OCI-LY1 (cell line): ENCODE measurements around the gene DDX49.

Source experiments
- H2AFZ ChIP-seq: fragments of 200-600 bp; sonication (generic), shearing (Covaris generic); 2 replicates; pipeline ENCODE4 v1.6.0; 2014; ENCODE audit warnings: antibody characterized with exemption, mild to moderate bottlenecking, low read length
- H3F3A ChIP-seq: fragments of 200-600 bp; sonication (generic), shearing (Covaris generic); 2 replicates; pipeline ENCODE4 v1.6.0; 2014; ENCODE audit warnings: mild to moderate bottlenecking, antibody characterized with exemption, low read length, moderate library complexity; ENCODE audit not compliant: insufficient read depth
- H3K27ac ChIP-seq: fragments of 200-600 bp; sonication (generic); 2 replicates; pipeline ENCODE4 v1.5.1; 2014; ENCODE audit warnings: low read length, mixed run types, mild to moderate bottlenecking, low read depth; ENCODE audit not compliant: poor library complexity, severe bottlenecking
- H3K27me3 ChIP-seq: fragments of 200-600 bp; sonication (generic); 2 replicates; pipeline ENCODE4 v1.6.0; 2014; ENCODE audit warnings: antibody characterized with exemption, mild to moderate bottlenecking, low read length, moderate library complexity; ENCODE audit not compliant: insufficient read depth
- H3K36me3 ChIP-seq: fragments of 200-600 bp; sonication (generic); 2 replicates; pipeline ENCODE4 v1.6.1; 2014; ENCODE audit warnings: mild to moderate bottlenecking, antibody characterized with exemption, low read length, moderate library complexity, mixed read lengths; ENCODE audit not compliant: insufficient read depth
- H3K4me1 ChIP-seq: fragments of 200-600 bp; sonication (generic); 2 replicates; pipeline ENCODE4 v1.5.1; 2014; ENCODE audit warnings: mild to moderate bottlenecking, low read length, moderate library complexity; ENCODE audit not compliant: insufficient read depth, severe bottlenecking
- H3K4me2 ChIP-seq: fragments of 200-600 bp; sonication (generic), shearing (Covaris generic); 2 replicates; pipeline ENCODE4 v1.6.1; 2014; ENCODE audit warnings: low read length
- H3K4me3 ChIP-seq: fragments of 200-600 bp; sonication (generic); 2 replicates; pipeline ENCODE4 v1.5.1; 2014; ENCODE audit warnings: low read length, low read depth, mild to moderate bottlenecking, mixed read lengths; ENCODE audit not compliant: poor library complexity, severe bottlenecking
- H3K79me2 ChIP-seq: fragments of 200-600 bp; shearing (Covaris generic); 2 replicates; pipeline ENCODE4 v1.6.1; 2016; ENCODE audit warnings: mixed run types, low read length, mixed read lengths; ENCODE audit not compliant: insufficient read depth
- H3K9ac ChIP-seq: fragments of 200-600 bp; sonication (generic), shearing (Covaris generic); 2 replicates; pipeline ENCODE4 v1.6.1; 2014; ENCODE audit warnings: mild to moderate bottlenecking, low read length, mixed read lengths
- H3K9me2 ChIP-seq: fragments of 200-600 bp; sonication (generic), shearing (Covaris generic); 2 replicates; pipeline ENCODE4 v1.6.1; 2014; ENCODE audit warnings: low read depth, mild to moderate bottlenecking, low read length, mixed read lengths
- H3K9me3 ChIP-seq: fragments of 200-600 bp; shearing (Covaris generic); 2 replicates; pipeline ENCODE4 v1.6.1; 2014; ENCODE audit warnings: low read length, mixed read lengths
- H4K20me1 ChIP-seq: fragments of 200-600 bp; sonication (generic), shearing (Covaris generic); 2 replicates; pipeline ENCODE4 v1.6.0; 2016; ENCODE audit warnings: mild to moderate bottlenecking, low read length; ENCODE audit not compliant: insufficient read depth
- CTCF ChIP-seq: fragments of 200-600 bp; sonication (generic), shearing (Covaris generic); IDR thresholded peaks from 2 replicates; pipeline ENCODE4 v1.5.1; 2017; ENCODE audit warnings: mild to moderate bottlenecking, antibody characterized with exemption, low read length, moderate library complexity, mixed read lengths
- EZH2 ChIP-seq: fragments of 200-600 bp; sonication (generic), shearing (Covaris generic); IDR thresholded peaks from 2 replicates; pipeline ENCODE4 v1.8.0; 2017; ENCODE audit warnings: borderline replicate concordance, mixed run types, mild to moderate bottlenecking, antibody characterized with exemption, low read length, moderate library complexity, mixed read lengths

DDX49 gene

GRCh38 chr19:18895038-18895823, 24.3 kb upstream of the DDX49 start:
- no peaks in the 10 kb centered on the region for H3F3A ChIP-seq
- H3K79me2 ChIP-seq: no peaks in the 10 kb centered on the region
- TF ChIP-seq EZH2: no peak
- TF ChIP-seq CTCF: no peak
- H3K36me3 ChIP-seq: peaks cover 11% of the 10 kb centered on the region; the same call in 1 of the 2 replicates
- H3K4me3 ChIP-seq: peak overlapping the region; percentile 27
- H3K27me3 ChIP-seq: no peaks in the 10 kb centered on the region
- no peak overlapping the region for H3K9ac ChIP-seq
- no peaks in the 10 kb centered on the region for H3K4me1 ChIP-seq
- no peaks in the 10 kb centered on the region for H3K9me3 ChIP-seq
- no peak overlapping the region for H2AFZ ChIP-seq
- no peaks in the 10 kb centered on the region for H3K9me2 ChIP-seq
- H4K20me1 ChIP-seq: no peaks in the 10 kb centered on the region
- H3K27ac ChIP-seq: no peak overlapping the region
- H3K4me2 ChIP-seq: peak overlapping the region; percentile 33; the same call in 1 of the 2 replicates

GRCh38 chr19:18895824-18896341, 23.6 kb upstream of the DDX49 start, which contains the start of gene CERS1:
CERS1 (minus strand) TSS chr19:18896158; CDS start chr19:18896072, 86 bp downstream.
- H3F3A ChIP-seq: no peaks in the 10 kb centered on the region
- H3K4me1 ChIP-seq: no peaks in the 10 kb centered on the region
- H4K20me1 ChIP-seq: no peaks in the 10 kb centered on the region
- H3K27me3 ChIP-seq: no peaks in the 10 kb centered on the region
- peak within 1 kb of the TSS; percentile 27 for H3K4me3 ChIP-seq
- no peaks in the 10 kb centered on the region for H3K79me2 ChIP-seq
- H2AFZ ChIP-seq: no peak within 1 kb of the TSS
- no peak within 1 kb of the TSS for H3K9ac ChIP-seq
- no peaks in the 10 kb centered on the region for H3K9me3 ChIP-seq
- H3K4me2 ChIP-seq: peak within 1 kb of the TSS; percentile 33; the same call in 1 of the 2 replicates
- no peaks in the 10 kb centered on the region for H3K9me2 ChIP-seq
- no peak within 1 kb of the TSS for H3K27ac ChIP-seq
- peaks cover 13% of the 10 kb centered on the region for H3K36me3 ChIP-seq
- no peak for TF ChIP-seq EZH2

- Histone ChIP-seq H3K9me3 (no peaks in the 10 kb centered on the region), H3K4me1 (no peaks in the 10 kb centered on the region), H3K27ac (no peak overlapping the region), H3F3A (no peaks in the 10 kb centered on the region), H3K4me3 (no peak overlapping the region), H3K79me2 (no peaks in the 10 kb centered on the region), H3K36me3 (peaks cover 17% of the 10 kb centered on the region), H3K9ac (no peak overlapping the region), H3K9me2 (no peaks in the 10 kb centered on the region), H3K4me2 (no peak overlapping the region), H4K20me1 (no peaks in the 10 kb centered on the region), H3K27me3 (no peaks in the 10 kb centered on the region), H2AFZ (no peak overlapping the region)
- TF ChIP-seq EZH2 (no peak), CTCF (no peak)
Measured at GRCh38 chr19:18896421-18896841, 23.1 kb upstream of the DDX49 start.
